Colonic mucosa (tissue), 4 donors: Measurements from ENCODE around the gene IL18BP. TPM values are rescaled to one million over a fixed set of nuclear protein-coding genes. Genes with fewer than 3 reads are reported as not detected.
A peak's percentile ranks its signal among the peaks of the same experiment; 100 is the strongest.

Experiments used
- DNase-seq: peaks from one replicate; pipeline ENCODE4 v3.0.0-alpha.2; 2020
- H3K27ac ChIP-seq: fragments of 200-600 bp; one replicate; pipeline ENCODE4 v1.8.0; 2021
- H3K27me3 ChIP-seq: fragments of 200-600 bp; one replicate; pipeline ENCODE4 v1.8.0; 2021
- H3K36me3 ChIP-seq: fragments of 200-600 bp; one replicate; pipeline ENCODE4 v1.8.0; 2021
- H3K4me1 ChIP-seq: fragments of 200-600 bp; one replicate; pipeline ENCODE4 v1.8.0; 2021; ENCODE audit warnings: mild to moderate bottlenecking
- H3K4me3 ChIP-seq: fragments of 200-600 bp; one replicate; pipeline ENCODE4 v1.8.0; 2021
- H3K9ac ChIP-seq, 2 donors: one replicate each; pipeline ENCODE4 v1.7.0; 2013; ENCODE audit warnings: control low read depth in 2 of 2, low read depth in 2 of 2, low read length in 2 of 2
- H3K9me3 ChIP-seq: fragments of 200-600 bp; one replicate; pipeline ENCODE4 v1.8.0; 2021
- intact Hi-C: fragments of 100-400 bp; cut with DNase I; formaldehyde crosslinking; loops from one replicate; pipeline ENCODE4 v1.14.1; 2022
- total RNA-seq, 2 donors: library from RNA; stranded (reverse); fragmentation: NEBNext Ultra II Directional in 1 of 2; extraction: Animal tissue kit (Norgen Biotek cat#: 25700) in 1 of 2; gene quantifications; one replicate each; pipeline ENCODE4 v1.2.1, GENCODE V29; 2021
- TF ChIP-seq, protein P1 (sequence below): fragments of 200-600 bp; IDR thresholded peaks from one replicate; pipeline ENCODE4 v1.8.0; 2022; ENCODE audit warnings: antibody characterized with exemption, mild to moderate bottlenecking
- donor health status: healthy.
- donor health status: DM: no; HTN: no; CAD: no.
- donor health status: DM: no; HTN: no; CAD: no.

IL18BP gene
- total RNA-seq, 2 donors from 2014 or later: 5.6 to 9.0 TPM

DNA sequence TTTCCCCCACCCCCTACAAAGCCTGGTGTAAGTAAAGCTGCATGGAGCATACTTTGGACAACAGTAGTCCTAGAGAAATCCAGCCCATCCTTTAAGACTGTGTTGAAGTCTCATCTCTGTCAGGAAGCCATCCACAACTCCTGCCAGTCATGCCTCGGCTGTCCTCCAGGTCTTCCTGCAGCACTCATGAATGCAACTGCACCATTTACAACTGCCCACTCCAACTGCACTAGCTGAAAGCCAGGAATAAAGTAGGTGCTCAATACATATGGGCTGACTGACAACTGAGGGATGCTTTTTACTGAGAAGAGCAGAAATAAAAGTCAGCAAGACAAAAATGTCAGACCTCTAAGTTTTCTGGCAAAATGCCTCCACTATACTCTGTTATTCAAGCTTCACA, 27.4 kb downstream of the IL18BP start:
- DNase-seq: no peak
- Histone ChIP-seq H3K36me3 (peaks cover 16% of the 10 kb centered on the region), H3K9me3 (no peaks in the 10 kb centered on the region), H3K27ac (no peak overlapping the region), H3K9ac (no peak overlapping the region), H3K4me1 (no peaks in the 10 kb centered on the region), H3K4me3 (no peak overlapping the region), H3K27me3 (no peaks in the 10 kb centered on the region)
- TF ChIP-seq, protein P1, sequence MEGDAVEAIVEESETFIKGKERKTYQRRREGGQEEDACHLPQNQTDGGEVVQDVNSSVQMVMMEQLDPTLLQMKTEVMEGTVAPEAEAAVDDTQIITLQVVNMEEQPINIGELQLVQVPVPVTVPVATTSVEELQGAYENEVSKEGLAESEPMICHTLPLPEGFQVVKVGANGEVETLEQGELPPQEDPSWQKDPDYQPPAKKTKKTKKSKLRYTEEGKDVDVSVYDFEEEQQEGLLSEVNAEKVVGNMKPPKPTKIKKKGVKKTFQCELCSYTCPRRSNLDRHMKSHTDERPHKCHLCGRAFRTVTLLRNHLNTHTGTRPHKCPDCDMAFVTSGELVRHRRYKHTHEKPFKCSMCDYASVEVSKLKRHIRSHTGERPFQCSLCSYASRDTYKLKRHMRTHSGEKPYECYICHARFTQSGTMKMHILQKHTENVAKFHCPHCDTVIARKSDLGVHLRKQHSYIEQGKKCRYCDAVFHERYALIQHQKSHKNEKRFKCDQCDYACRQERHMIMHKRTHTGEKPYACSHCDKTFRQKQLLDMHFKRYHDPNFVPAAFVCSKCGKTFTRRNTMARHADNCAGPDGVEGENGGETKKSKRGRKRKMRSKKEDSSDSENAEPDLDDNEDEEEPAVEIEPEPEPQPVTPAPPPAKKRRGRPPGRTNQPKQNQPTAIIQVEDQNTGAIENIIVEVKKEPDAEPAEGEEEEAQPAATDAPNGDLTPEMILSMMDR: no peak
- intact Hi-C loops: no loop called here

DNA sequence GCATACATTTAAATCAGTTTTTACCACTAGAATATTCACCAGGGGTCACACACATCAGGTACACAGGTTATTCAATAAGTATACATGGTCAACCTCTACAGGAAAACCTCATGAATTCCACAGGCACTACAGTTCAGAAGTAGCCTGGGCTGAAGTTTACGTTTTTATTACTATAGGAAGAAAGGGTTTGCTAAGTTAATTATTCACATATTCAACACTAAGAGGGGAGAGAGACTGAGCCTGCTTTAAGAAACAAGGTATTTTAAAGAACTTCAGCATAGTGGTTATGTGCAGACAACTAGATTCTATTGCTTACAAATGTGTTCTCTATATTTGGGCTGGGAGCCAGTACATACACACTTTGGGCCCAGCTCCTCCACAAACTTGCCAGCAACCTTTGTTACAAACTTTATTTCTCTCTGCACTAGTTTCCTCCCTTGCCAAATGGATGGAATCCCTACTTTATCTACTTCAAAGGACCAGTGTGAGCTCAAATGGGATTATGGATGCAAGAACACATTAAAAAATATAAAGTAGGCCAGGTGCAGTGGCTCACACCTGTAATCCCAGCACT, 31.9 kb downstream of the IL18BP start:
- H3K27me3 ChIP-seq: no peaks in the 10 kb centered on the region
- TF ChIP-seq, protein P1: no peak
- H3K4me1 ChIP-seq: no peaks in the 10 kb centered on the region
- H3K4me3 ChIP-seq: no peak overlapping the region
- peak overlapping the region; percentile 13 for H3K27ac ChIP-seq
- no peak for DNase-seq
- peak overlapping the region in 1 of 2 donors; percentile 55 for H3K9ac ChIP-seq
- peaks cover 3% of the 10 kb centered on the region for H3K36me3 ChIP-seq
- H3K9me3 ChIP-seq: no peaks in the 10 kb centered on the region
- intact Hi-C loops: no loop called here

DNA sequence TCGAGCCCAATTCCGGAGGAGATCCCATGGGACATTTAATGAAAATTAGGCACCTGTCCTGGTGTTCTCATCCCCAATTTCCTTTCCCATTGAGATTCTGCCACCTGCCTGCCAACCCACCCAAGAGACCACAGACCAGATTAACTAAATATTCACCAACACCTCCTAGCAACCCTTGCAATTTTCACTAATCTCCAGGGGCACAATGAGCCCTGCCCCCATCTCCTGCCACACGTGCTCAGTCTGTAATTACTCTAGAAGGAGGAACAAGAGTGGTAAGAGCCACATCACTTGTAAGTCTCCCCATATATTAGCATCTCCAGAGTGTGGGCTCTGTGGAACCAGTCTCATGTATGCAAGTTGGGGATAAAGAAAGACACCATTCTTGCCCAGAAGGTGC, 38.0 kb downstream of the IL18BP start:
- H3K36me3 ChIP-seq: peaks cover 3% of the 10 kb centered on the region
- no peak overlapping the region for H3K27ac ChIP-seq
- H3K4me1 ChIP-seq: peaks cover 12% of the 10 kb centered on the region
- no peak overlapping the region for H3K4me3 ChIP-seq
- no peaks in the 10 kb centered on the region for H3K9me3 ChIP-seq
- intact Hi-C loops: no loop called here
- no peak for DNase-seq
- H3K27me3 ChIP-seq: no peaks in the 10 kb centered on the region
- no peak overlapping the region for H3K9ac ChIP-seq
- TF ChIP-seq, protein P1: no peak

DNA sequence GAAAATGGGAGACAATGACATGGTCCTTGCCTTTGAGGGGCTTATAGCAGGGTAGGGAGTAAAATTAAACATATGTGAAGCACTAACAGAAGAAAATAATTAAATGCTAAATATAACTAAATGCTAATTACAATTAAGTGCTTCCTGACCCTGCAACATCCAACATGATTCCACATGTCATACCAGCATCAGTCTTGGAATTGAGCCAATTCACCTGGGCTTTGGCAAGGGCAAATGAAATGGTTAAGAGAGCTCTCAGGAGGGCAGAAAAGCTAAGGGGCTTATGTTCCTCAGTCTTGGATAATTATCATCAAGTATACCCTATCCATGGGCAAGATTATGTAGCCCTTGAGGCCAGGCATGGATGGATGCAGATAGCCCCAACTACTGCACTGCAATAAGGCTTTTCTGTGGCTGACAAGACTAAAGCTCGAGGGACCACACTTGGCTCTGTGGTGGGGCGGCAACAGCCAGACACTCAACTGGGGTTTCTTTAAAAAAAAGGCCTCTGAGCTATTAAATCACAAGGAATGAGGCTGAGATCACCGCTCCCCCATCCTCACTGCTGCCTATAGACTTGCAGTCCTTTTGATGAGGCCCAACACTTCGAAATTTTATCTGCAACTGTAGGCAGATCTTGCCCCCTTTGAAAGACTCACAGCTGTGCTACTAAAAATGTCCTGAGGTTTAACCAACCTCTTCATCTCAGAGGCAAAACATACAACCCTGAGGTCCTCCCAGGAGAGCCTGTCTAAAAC, 39.0 kb downstream of the IL18BP start:
- H3K36me3 ChIP-seq: peaks cover 3% of the 10 kb centered on the region
- H3K9me3 ChIP-seq: no peaks in the 10 kb centered on the region
- peak overlapping the region in 1 of 2 donors; percentile 97 for H3K9ac ChIP-seq
- no peaks in the 10 kb centered on the region for H3K27me3 ChIP-seq
- TF ChIP-seq, protein P1: no peak
- H3K4me1 ChIP-seq: peaks cover 15% of the 10 kb centered on the region
- H3K4me3 ChIP-seq: peak overlapping the region; percentile 6
- intact Hi-C loops: no loop called here
- H3K27ac ChIP-seq: peak overlapping the region; percentile 99
- DNase-seq: no peak

DNA sequence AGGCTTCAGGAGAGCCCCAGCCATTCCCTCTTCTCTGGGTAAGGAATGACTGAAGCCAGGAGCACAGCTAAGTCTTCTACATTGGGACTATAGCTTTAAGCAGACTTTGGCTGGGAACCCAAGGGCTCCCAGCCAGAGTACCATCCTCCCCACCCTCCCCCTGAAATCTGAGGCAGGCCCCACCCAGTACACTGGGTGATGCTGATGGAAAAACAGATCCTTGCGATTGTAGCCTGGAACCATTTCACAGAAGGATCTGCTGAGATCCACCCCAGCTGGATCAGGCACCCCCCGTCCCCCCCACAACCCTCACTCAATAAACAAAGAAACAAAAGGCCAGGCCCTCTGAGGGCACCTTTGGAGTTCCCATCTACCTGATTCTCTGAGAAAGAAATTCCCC, 39.8 kb downstream of the IL18BP start:
- peaks cover 18% of the 10 kb centered on the region for H3K4me1 ChIP-seq
- no peaks in the 10 kb centered on the region for H3K9me3 ChIP-seq
- no peak overlapping the region for H3K4me3 ChIP-seq
- peak; percentile 73 for DNase-seq
- H3K9ac ChIP-seq: peak overlapping the region in 1 of 2 donors; percentile 97
- peak overlapping the region; percentile 99 for H3K27ac ChIP-seq
- intact Hi-C loops: no loop called here
- TF ChIP-seq, protein P1: no peak
- H3K27me3 ChIP-seq: no peaks in the 10 kb centered on the region
- peaks cover 2% of the 10 kb centered on the region for H3K36me3 ChIP-seq
